Uterus (tissue), 4 donors: ENCODE measurements around the gene TOP1. TPM values are rescaled to one million over a fixed set of nuclear protein-coding genes. Genes with fewer than 3 reads are reported as not detected.

Experiments used
- DNase-seq, 2 donors: peaks; one replicate each; pipeline ENCODE4 v3.0.0-alpha.2; 2019 to 2020
- H3K27ac ChIP-seq, 2 donors: fragments of 200-600 bp; sonication (generic); 1 replicate in 1 of 2; 2 replicates in 1 of 2; pipeline ENCODE4 v1.5.1; 2016 to 2018
- H3K27me3 ChIP-seq, 2 donors: fragments of 200-600 bp; sonication (generic); one replicate each; pipeline ENCODE4 v1.5.1; 2018 to 2019; ENCODE audit warnings: control low read depth in 1 of 2
- H3K36me3 ChIP-seq, 2 donors: fragments of 200-600 bp; sonication (generic); one replicate each; pipeline ENCODE4 v1.5.1; 2019; ENCODE audit warnings: control low read depth in 1 of 2
- H3K4me1 ChIP-seq, 2 donors: fragments of 200-600 bp; sonication (generic); one replicate each; pipeline ENCODE4 v1.5.1; 2018 to 2019; ENCODE audit warnings: control low read depth in 1 of 2
- H3K4me3 ChIP-seq, 2 donors: fragments of 200-600 bp; sonication (generic); 1 replicate in 1 of 2; 2 replicates in 1 of 2; pipeline ENCODE4 v1.5.1; 2018 to 2019; ENCODE audit warnings: mild to moderate bottlenecking in 1 of 2
- H3K9me3 ChIP-seq, 2 donors: fragments of 200-600 bp; sonication (generic); one replicate each; pipeline ENCODE4 v1.5.1; 2019; ENCODE audit warnings: control low read depth in 1 of 2
- POLR2A ChIP-seq, 2 donors: fragments of 450-650 bp; IDR thresholded peaks; one replicate each; pipeline ENCODE4 v1.6.1; 2016; ENCODE audit warnings: antibody characterized with exemption in 2 of 2, mild to moderate bottlenecking in 1 of 2, moderate library complexity in 1 of 2
- intact Hi-C: fragments of 100-400 bp; cut with DNase I; formaldehyde crosslinking; loops from one replicate; pipeline ENCODE4 v1.15.1; 2023; ENCODE audit warnings: low total_unique reads
- total RNA-seq, 4 donors: library from RNA; depleted of rRNA in 3 of 4; stranded (reverse); fragments of >200 nt in 3 of 4; gene quantifications; one replicate each; pipeline versions ENCODE4 v1.1.0 to v1.2.4, GENCODE V29; 2014 to 2023
- TF ChIP-seq, protein P1 (sequence below), 4 experiments: fragments of 200-600 bp in 2 of 4; fragments of 450-650 bp in 2 of 4; sonication (generic) in 2 of 4; IDR thresholded peaks; one replicate each; pipeline ENCODE4 v1.5.1; 2016 to 2019; ENCODE audit warnings: antibody characterized with exemption in 4 of 4, mild to moderate bottlenecking in 2 of 4, moderate library complexity in 1 of 4
- donor health status: DM: yes; HTN: yes; CAD: no.

The TOP1 gene
- total RNA-seq, 4 donors from 2014 or later, result 20.5 to 47.1 (median 35.4) TPM

DNA sequence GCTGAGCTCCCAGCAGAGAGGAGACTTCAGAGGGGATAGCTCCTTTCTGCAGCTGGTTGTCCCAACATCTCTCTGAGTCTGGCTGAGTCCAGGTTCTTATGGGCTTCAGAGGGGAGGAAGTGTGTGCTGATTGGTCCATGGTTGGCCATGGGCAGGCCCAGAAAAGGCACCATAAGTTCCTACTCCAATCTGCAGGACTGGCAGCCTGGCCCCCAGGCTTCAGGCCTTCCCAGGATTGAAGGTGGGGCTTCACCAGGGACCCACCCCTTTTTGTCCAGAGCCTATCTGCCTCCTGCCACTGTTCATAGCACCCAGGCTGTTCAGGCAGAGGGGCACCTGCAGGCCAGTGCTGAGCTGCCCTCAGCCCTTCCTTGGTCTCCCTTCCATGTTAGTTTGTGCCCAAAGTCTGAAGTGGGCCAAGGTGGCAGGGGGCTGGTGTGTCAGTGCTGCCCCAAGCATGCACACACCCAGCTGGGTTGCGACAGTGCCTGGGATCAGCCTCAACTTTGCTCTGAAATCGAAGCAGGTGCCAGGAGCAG lies 21.6 kb upstream of the TOP1 start:
- Histone ChIP-seq H3K27ac (no peak overlapping the region), H3K36me3 (no peaks in the 10 kb centered on the region), H3K4me3 (no peak overlapping the region), H3K9me3 (no peaks in the 10 kb centered on the region), H3K4me1 (no peaks in the 10 kb centered on the region), H3K27me3 (no peaks in the 10 kb centered on the region)
- DNase-seq, result no peak
- intact Hi-C loops, result no loop called here
- TF ChIP-seq POLR2A (IDR thresholded peaks at IDR 0.05), result no peak
- TF ChIP-seq, protein P1, sequence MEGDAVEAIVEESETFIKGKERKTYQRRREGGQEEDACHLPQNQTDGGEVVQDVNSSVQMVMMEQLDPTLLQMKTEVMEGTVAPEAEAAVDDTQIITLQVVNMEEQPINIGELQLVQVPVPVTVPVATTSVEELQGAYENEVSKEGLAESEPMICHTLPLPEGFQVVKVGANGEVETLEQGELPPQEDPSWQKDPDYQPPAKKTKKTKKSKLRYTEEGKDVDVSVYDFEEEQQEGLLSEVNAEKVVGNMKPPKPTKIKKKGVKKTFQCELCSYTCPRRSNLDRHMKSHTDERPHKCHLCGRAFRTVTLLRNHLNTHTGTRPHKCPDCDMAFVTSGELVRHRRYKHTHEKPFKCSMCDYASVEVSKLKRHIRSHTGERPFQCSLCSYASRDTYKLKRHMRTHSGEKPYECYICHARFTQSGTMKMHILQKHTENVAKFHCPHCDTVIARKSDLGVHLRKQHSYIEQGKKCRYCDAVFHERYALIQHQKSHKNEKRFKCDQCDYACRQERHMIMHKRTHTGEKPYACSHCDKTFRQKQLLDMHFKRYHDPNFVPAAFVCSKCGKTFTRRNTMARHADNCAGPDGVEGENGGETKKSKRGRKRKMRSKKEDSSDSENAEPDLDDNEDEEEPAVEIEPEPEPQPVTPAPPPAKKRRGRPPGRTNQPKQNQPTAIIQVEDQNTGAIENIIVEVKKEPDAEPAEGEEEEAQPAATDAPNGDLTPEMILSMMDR (IDR thresholded peaks at IDR 0.05), result no peak

DNA sequence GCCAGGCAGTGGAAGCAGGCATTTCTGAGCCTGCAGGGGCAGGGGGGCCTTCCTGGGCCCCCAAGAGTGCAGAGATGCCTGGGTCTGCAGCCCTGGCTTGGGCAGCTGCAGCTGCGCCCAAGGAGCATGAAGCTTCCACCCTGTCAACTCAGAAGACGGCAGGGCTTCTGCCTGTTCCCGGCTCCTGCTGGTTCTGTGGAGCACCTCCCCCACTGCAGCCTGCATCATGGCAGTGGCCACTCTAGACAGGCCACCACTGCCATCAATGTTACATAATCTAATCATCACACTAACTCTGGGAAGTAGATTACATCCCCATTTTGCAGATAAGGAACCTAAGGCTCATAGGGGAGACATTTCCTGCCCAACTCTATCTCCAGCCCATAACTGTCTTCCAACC lies 21.1 kb upstream of the TOP1 start:
- no peaks in the 10 kb centered on the region for H3K9me3 ChIP-seq
- no peak overlapping the region for H3K27ac ChIP-seq
- H3K36me3 ChIP-seq, result no peaks in the 10 kb centered on the region
- intact Hi-C loops, result no loop called here
- no peak overlapping the region for H3K4me3 ChIP-seq
- no peaks in the 10 kb centered on the region for H3K4me1 ChIP-seq
- no peak for TF ChIP-seq POLR2A (IDR thresholded peaks at IDR 0.05)
- TF ChIP-seq, protein P1 (IDR thresholded peaks at IDR 0.05), result no peak
- H3K27me3 ChIP-seq, result no peaks in the 10 kb centered on the region
- DNase-seq, result no peak

DNA sequence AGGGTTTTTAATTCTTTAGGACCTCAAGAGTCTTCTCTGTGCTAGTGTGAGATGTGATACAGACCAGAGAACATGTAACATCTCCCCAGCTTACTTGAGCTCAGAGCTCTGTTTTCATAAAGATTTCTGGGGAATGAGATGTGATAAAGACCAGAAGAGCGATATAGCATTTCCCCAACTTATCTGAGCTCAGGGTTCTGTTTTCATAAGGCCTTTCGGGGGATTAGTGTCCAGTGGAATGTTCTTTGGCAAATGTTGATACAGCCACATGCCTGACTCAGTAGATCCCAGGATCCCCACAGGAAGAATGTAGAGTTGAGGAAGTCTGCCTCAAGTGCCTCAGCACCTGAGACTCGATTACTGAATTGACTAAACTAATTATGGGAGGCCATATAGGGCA lies 18.7 kb upstream of the TOP1 start:
- no peak overlapping the region for H3K4me3 ChIP-seq
- TF ChIP-seq, protein P1 (IDR thresholded peaks at IDR 0.05), result no peak
- TF ChIP-seq POLR2A (IDR thresholded peaks at IDR 0.05), result no peak
- DNase-seq, result no peak
- no peaks in the 10 kb centered on the region for H3K36me3 ChIP-seq
- no peaks in the 10 kb centered on the region for H3K4me1 ChIP-seq
- H3K27me3 ChIP-seq, result no peaks in the 10 kb centered on the region
- no peak overlapping the region for H3K27ac ChIP-seq
- no peaks in the 10 kb centered on the region for H3K9me3 ChIP-seq
- intact Hi-C loops, result no loop called here

DNA sequence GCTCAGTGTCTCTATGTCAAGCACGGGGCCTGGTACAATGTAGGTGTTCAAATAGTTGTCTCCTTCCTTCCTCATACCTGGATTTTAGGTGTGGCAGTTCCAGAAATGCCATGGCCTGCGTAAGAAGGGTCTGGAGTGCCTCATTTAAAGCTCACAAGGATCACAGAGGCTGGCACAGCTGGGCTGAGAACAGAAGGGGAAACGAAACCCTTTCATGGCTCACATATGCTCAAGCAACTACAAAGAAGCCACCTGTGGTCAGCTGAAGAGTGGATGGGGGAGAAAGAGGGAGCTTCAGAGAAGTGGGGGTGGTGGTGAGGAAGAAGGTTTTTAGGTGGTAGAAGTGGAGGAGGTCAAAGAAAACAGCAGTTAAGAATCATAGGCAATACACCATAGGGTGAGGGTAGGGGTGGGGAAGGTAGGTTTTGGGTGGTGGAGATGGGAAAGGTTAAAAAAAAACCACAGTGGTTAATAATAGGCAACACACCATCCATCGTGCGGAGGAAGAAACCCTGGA lies 17.0 kb upstream of the TOP1 start:
- Histone ChIP-seq H3K27ac (no peak overlapping the region), H3K4me3 (no peak overlapping the region), H3K27me3 (no peaks in the 10 kb centered on the region), H3K36me3 (no peaks in the 10 kb centered on the region), H3K9me3 (no peaks in the 10 kb centered on the region), H3K4me1 (no peaks in the 10 kb centered on the region)
- DNase-seq, result no peak
- TF ChIP-seq, protein P1 (IDR thresholded peaks at IDR 0.05), result no peak
- no peak for TF ChIP-seq POLR2A (IDR thresholded peaks at IDR 0.05)
- intact Hi-C loops, result no loop called here

DNA sequence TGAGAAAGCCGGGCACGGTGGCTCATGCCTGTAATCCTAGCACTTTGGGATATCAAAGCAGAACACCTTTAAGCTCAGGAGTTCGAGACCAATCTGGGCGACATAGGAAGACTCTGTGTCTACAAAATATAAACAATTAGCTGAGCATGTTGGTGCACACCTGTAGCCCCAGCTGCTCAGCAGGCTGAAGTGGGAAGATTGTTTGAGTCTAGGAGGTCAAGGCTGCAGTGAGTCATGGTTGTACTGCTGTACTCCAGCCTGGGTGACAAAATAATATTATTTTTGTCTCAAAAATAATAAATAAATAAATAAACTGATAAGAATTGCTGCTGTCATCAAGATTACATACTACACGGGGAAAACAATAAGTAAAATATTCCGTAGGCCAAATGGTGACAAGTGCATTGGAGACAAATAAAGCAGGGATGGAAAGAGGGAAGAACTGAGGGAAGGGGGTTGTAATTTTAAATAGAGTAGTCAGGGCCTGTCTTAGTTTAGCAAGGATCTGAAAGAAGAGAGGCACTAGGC lies 14.0 kb upstream of the TOP1 start:
- no peak for TF ChIP-seq POLR2A (IDR thresholded peaks at IDR 0.05)
- TF ChIP-seq, protein P1 (IDR thresholded peaks at IDR 0.05), result no peak
- no peak for DNase-seq
- intact Hi-C loops, result no loop called here

More for the DNA sequence above, 14.0 kb upstream of the TOP1 start:
- H3K4me1 ChIP-seq, result no peaks in the 10 kb centered on the region
- H3K27ac ChIP-seq, result no peak overlapping the region
- H3K27me3 ChIP-seq, result no peaks in the 10 kb centered on the region
- no peaks in the 10 kb centered on the region for H3K36me3 ChIP-seq
- H3K4me3 ChIP-seq, result no peak overlapping the region
- H3K9me3 ChIP-seq, result no peaks in the 10 kb centered on the region
